NT2/D1 (cell line): ENCODE data around the gene TIAM1.

Experiments
- SUZ12 ChIP-seq: IDR thresholded peaks from 2 replicates; pipeline ENCODE4 v1.6.1; 2011; ENCODE audit not compliant: insufficient read length, insufficient read depth; ENCODE audit errors: extremely low read depth
- YY1 ChIP-seq: IDR thresholded peaks from 2 replicates; pipeline ENCODE4 v1.6.1; 2011; ENCODE audit not compliant: insufficient read length, insufficient read depth
- ZNF274 ChIP-seq: IDR thresholded peaks from 2 replicates; pipeline ENCODE4 v1.6.1; 2011; ENCODE audit warnings: mild to moderate bottlenecking, low read depth, low read length

DNA sequence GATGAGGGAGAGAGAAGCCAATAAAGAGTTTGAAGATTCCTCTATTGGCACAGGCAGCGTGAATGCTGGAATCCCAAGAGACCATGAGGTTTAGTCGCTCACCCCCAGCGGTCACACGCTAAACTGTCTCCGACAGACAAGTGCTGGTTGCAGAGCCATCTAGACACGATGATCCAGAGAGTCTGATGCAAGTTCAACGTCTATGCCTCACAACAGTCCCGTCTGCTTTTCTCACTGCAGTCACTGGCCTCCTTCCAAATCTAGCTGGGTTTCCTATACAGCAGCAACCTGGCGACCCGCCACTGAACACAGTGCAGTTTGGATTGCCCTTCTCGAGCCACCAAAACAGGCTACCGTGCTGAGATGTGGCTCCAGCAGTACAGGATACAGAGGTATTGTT, 207.2 kb downstream of the TIAM1 start:
- TF ChIP-seq YY1 = no peak
- no peak for TF ChIP-seq SUZ12
- TF ChIP-seq ZNF274 = no peak
